IPS-18c (cell line): ENCODE results near the gene IFT74.
"Not testable (repeated sequence)": the region's sequence is repeated elsewhere in the genome, so short reads cannot be mapped to it uniquely, and the experiment has no call there.

ENCODE experiments used
- H3K4me3 ChIP-seq: 2 replicates; pipeline ENCODE4 v1.7.0; 2013; ENCODE audit warnings: low read depth, mild to moderate bottlenecking, low read length, moderate library complexity; ENCODE audit not compliant: insufficient read depth
- H3K9me3 ChIP-seq: one replicate; pipeline ENCODE4 v1.6.1; 2013; ENCODE audit warnings: mild to moderate bottlenecking, low read length, moderate library complexity; ENCODE audit not compliant: control insufficient read depth, insufficient read depth

The IFT74 gene

DNA sequence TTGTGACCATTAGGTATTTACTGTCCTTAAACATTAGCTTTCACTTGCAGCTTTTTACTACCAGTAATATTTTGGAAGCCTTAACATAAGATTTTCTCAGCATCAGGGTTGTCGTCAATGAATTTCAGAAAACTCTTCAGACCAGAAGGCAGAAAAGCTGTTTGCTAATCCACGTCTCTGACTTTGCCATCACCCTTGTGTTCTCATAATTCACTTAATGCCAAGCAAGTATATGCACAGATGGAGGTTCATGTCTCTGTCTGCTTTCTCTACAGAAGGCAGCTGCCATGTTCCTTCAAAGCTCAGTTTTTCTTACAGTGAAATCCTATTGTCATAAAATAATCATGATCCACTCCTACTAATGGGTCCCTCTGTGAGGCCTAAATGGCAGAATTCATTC, 87.0 kb downstream of the IFT74 start:
- Histone ChIP-seq H3K4me3 (no peak overlapping the region), H3K9me3 (no peaks in the 10 kb centered on the region)

DNA sequence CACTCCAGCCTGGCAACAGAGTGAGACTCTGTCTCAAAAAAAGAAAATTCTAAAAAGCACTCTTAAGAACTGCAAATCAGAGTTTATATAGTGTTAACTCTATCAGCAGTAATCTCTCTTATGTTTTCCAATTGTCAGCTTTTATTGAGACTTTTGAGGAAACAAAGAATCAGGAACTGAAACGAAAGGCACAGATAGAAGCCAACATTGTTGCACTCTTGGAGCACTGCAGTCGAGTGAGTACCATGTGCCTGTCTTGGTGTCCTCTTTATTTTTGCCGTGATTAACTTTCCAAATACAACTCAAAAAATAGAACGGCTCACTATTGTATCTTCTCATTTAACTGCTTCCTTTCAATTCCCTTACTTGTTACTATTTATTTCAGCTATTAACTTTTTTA, 90.9 kb downstream of the IFT74 start:
- Histone ChIP-seq H3K9me3 (no peaks in the 10 kb centered on the region), H3K4me3 (no peak overlapping the region)

DNA sequence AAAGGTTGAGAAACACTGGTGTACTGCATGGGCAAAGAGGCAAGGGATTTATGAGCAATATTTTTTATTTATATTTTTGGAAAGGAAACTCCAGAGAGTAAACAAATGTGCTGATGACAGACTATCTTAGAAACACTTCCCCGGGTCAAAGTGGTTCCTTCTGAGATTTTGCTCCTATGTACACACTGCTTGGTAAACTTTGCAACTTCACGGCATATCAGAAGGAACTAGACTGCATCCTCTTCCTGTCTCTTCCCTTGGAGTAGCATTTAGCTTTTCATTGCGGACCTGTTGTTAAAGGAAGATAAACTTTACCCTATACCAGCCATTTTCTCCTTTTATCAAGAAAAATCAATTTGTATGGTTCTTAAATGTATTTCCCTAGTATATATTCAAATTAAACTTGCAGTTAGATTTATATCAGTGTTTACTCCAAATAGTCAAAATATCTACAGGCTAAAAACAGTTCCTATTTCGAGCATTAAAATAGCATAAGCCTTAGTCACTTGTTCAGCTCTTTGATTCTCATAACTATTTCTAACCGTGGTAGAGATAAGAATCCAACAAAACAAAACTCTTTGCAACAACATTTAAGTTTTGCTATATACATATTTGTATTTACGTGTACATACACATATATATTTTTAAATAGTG, 97.3 kb downstream of the IFT74 start:
- no peak overlapping the region for H3K4me3 ChIP-seq
- H3K9me3 ChIP-seq: no peaks in the 10 kb centered on the region

DNA sequence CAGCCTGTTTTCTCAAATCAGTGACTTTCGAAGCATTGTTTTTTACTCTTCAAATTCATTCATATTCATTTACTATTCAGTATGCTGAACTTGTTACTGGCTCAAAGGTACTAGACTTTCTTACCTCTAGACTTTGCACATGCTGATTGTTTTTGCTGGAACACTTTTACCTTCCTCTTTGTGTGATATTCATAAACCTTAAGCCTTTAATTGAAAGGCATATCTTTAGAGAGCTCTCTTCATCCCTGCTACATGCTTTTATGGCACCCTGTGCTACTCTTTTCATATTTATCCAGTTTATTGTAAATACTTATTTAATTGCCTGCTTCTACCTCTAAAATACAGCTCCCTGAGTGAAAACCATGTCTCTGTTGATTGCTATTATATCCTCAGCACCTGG, 97.9 kb downstream of the IFT74 start:
- Histone ChIP-seq H3K4me3 (no peak overlapping the region), H3K9me3 (no peaks in the 10 kb centered on the region)

DNA sequence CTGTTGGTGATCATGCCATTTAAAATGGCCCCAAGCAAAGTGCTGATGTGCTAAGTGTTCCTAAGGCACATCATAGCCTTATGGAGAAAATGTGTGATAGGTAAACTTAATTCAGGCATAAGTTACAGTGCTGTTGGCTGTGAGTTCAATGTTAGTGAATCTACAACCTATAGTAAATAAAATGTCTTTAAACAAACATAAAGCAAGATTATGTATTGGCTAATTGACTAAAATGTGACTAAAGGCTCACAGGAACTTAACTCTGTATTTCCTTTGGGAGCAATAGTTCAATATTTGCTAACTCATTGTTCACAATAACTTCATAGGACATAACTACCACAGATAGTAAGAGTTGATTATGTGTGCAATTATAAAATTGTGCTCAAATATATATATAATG, 98.6 kb downstream of the IFT74 start:
- Histone ChIP-seq H3K4me3 (no peak overlapping the region), H3K9me3 (no peaks in the 10 kb centered on the region)

DNA sequence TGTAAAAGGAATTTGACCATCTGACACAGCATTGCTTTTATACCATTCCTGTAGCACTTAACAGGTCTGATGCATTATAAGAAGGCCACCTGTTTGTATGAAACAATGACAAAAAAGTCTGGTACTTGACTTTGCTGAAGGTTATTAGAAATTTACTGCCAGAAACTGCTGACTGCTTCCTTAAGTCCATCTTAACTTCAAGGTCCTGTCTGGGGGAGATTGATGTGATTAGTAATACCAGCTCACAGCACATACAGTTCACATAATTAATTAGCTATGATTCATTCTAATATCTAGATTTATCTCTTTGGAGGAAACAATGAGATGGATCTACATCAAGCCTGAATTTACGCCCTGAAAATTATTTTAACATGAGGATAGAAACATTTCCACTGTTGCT, 103.2 kb downstream of the IFT74 start:
- Histone ChIP-seq H3K9me3 (no peaks in the 10 kb centered on the region), H3K4me3 (no peak overlapping the region)

DNA sequence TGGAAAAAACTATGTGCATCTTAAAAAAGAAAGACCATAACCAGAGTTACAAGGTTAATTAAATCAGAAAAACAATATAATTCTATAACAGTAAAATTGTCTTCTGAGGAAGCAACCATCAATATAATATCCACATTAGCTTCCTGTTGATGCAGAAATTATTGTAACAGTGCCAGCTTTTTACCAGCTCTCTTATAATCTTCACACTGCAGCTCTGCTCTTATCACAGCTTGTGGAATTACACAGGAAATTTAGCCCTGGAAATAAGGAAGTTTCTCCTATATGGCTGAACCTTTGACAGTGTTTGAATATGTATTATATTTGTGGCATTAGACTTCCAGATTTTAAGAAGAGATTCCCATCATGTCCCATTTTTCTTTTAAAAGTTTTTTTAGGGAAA, 103.7 kb downstream of the IFT74 start:
- no peaks in the 10 kb centered on the region for H3K9me3 ChIP-seq
- H3K4me3 ChIP-seq: no peak overlapping the region

DNA sequence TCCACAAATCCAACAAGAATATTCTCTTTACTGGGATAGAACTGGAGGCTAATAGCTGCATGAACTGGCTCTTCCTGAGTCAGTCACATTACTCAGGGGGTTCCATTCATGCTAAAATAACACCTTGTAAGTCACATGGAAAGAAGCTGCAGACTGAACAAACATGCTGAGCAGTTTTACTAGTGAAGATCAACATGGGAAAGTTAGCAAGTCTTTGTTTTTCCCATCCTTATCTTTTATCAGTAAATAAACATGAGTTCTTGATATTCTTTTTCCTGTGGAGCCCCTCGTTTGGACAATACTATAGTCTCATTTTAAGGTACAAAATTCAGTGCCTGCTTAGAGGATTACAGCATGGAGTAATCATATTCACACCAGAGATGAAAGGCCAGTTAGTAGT, 109.1 kb downstream of the IFT74 start:
- H3K4me3 ChIP-seq: no peak overlapping the region

DNA sequence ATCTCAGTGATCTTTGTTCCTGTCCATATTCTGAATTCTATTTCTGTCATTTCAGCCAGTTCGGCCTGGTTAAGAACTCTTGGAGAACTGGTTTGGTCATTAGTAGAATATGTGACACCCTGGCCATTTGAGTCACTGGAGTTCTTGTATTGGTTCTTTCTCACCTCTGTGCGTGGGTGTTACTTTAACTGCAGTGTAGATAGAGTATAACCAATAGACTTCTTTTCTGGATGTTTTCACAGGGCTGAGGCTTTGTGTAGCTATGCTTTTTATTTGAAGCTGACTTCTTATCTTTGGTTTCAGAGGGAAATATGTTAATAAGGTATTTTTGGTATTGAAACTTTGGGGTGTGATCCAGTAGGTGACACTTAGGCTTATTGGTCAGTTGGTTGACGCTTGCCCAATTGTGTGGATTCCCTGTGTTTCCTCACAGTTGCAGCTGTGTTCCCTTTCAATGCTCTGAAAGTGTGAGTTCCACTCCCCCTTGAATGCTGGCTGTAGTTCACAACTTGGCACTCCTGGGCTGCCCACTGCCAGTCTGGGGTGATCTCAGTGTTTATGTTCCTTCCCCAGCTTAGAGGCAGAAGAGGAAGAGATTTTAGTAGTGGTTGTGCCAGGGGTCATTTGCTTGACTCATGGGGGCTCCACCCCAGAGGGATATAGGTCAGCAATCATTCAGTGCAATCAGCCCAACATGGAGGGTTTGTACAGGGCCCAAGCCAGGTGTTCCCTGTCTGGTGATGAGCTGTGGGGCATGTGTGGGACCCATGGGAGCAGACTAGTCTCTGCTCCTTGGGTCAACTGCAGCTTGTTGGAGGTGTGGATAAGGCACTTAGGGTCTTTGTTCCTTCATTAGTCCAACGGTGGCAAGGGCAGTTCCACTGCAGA, 117.9 kb downstream of the IFT74 start:
- no peaks in the 10 kb centered on the region for H3K9me3 ChIP-seq
- no peak overlapping the region for H3K4me3 ChIP-seq

More for the DNA sequence above, 109.1 kb downstream of the IFT74 start:
- H3K9me3 ChIP-seq: no peaks in the 10 kb centered on the region

DNA sequence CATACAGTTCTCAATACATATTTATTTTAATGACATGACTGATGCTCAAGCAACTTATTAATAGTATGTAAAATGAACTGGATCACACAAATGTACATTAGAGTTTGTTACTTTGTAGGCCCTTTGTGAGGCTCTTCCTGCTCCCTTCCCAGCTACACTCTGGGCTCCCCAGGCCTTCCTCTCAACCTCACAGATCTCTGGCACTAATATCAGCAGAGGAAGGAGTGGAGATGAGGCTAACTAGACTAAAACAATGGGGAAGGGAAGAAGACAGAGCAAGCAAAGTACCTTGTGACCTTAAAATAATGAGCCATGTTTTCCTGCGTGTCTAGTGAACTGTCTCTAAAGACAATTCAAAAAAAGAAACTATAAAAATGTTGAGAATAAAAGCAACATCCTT, 122.5 kb downstream of the IFT74 start:
- Histone ChIP-seq H3K9me3 (no peaks in the 10 kb centered on the region), H3K4me3 (no peak overlapping the region)

DNA sequence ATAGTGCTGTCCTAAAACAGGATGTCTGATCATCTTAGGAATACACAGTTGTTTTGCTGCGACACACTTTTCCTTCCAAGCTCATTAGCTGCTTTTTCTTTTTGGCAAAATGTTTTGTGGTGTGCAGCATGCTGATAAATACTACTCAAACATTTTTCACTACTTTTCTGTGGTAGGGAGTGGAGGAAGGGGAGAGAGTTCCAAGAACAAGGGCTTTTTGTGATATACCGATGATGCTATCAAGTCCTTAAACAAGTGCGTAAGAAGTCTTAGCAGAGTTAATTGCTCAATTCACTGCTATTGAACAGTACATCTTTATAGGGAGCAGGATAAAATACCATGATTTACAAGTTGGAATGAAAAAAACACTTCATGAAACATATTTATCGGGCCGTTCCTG, 129.2 kb downstream of the IFT74 start:
- no peaks in the 10 kb centered on the region for H3K9me3 ChIP-seq

DNA sequence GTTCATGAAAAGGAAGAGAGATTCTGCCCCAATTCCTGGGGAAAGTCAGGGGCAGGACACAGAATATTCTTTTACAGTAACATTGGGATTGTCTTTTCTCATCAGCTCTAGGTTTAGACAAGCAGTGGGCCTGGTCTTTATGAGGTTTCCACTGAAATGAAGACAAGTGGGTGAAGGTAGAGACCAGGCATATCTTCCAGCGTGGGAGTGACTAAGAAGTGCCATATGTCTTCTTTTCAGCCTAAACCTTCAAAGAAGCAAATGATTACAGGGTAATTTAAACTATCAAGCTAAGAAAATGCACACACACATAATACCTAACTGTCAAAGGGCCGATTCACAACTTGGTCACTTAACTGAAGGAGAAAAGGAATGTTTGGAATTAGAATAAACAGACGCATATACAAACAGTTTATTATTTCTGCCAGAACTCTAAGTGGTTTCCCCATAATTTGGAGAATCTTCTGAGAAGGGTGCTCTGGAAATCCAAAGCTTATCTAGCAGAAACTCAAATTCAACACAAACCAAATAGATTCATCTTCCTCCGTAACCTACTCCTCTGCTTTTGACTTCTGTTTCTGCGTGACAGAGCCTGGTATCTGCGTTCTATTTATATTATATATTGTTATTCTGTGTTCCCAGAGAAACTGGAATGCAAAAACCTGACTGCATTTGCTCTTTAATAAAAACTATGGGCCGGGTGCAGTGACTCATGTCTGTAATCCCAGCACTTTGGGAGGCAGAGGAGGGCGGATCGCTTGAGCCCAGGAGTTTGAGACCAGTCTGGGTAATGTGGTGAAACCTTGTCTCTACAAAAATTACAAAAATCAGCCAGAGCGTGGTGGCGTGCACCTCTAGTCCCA, 130.8 kb downstream of the IFT74 start:
- Histone ChIP-seq H3K9me3 (no peaks in the 10 kb centered on the region), H3K4me3 (no peak overlapping the region)

More for the DNA sequence above, 129.2 kb downstream of the IFT74 start:
- H3K4me3 ChIP-seq: no peak overlapping the region

DNA sequence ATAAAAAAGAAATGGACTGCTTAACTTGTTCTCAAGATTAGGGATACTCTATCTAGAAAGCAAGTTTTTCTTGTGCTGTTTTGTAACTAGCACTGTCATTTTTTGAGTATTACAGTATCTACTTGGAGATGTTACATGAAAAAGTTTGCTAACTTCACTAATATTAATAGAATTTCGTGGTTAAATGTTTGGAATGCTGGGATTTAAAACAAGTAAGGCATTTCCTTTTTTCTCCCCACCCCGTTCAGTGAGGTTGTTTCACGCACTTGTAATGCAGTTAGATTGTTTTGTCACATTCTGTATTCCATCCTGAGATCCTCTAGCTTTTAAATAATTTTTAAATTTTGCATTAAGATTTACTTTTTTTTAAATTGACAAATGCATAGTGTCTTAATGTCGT, 132.8 kb downstream of the IFT74 start:
- no peak overlapping the region for H3K4me3 ChIP-seq
- H3K9me3 ChIP-seq: no peaks in the 10 kb centered on the region

DNA sequence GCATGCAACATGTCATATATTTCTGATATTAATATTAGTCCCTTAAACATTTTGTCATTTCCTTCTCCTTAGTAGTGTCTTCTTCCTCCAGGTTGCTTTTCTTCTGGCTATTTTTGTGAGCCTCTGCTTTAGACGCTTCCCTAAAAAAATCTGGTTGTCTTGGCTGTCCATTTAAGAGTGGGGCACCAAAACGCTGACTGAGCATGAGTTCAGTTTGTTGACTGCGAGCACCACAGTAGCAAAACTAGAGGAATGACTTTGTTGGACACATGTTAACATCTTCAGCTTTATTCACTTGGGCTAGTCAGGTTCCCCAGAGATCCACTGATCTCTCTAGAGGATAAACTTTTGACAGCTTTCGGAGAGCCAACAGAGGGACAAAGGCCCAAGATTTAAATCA, 133.5 kb downstream of the IFT74 start:
- H3K4me3 ChIP-seq: no peak overlapping the region
- H3K9me3 ChIP-seq: no peaks in the 10 kb centered on the region

DNA sequence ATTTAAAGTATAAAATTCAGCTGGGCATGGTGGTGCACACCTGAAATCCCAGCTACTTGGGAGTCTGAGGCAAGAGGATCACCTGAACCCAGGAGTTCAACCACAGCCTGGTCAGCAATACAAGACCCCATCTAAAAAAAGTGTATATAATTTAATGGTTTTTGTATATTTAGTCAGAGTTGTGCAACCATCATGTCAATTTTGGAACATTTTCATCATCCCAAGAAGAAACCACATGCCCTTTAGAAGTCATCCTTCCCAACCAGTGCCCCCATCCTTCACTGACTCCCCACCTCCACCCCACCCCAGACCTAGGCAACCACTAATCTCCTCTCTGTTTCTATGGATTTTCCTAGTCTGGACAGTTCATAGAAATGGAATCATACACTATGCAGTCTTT, 134.0 kb downstream of the IFT74 start:
- no peak overlapping the region for H3K4me3 ChIP-seq
- no peaks in the 10 kb centered on the region for H3K9me3 ChIP-seq

DNA sequence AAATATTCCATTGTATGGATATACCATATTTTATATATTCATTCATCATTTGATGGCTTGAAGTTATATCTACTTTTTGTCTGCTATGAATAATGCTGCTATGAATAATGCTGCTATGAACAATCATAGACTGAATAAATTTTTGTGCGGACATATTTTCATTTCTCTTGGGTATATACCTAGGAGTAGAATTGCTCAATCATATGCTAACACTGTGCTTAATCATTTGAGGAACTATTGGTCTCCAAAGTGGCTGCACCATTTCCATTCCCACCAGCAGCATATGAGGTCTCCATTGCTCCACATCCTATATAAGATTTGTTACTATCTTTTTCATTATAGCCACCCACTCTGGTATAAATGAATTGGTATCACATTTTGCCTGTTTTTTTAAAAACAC, 134.5 kb downstream of the IFT74 start:
- no peaks in the 10 kb centered on the region for H3K9me3 ChIP-seq
- H3K4me3 ChIP-seq: no peak overlapping the region

DNA sequence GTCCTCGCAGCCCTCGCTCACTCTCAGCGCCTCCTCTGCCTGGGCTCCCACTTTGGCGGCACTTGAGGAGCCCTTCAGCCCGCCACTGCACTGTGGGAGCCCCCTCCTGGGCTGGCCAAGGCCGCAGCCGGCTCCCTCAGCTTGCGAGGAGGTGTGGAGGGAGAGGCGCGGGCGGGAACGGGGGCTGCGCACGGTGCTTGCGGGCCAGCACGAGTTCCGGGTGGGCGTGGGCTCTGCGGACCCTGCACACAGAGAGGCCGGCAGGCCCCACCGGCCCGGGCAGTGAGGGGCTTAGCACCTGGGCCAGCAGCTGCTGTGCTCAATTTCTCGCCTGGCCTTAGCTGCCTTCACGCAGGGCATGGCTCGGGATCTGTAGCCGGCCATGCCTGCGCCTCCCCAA, 136.3 kb downstream of the IFT74 start:
- H3K4me3 ChIP-seq, H3K9me3 ChIP-seq: not testable (repeated sequence)
